IPS DF 19.7 (cell line): ENCODE measurements around the gene NRXN3.
"Not testable (repeated sequence)": the region's sequence is repeated elsewhere in the genome, so short reads cannot be mapped to it uniquely, and the experiment has no call there.

Experiments
- DNase-seq: peaks from one replicate; pipeline ENCODE4 v3.0.0-alpha.2; 2013; ENCODE audit warnings: low read depth, low spot score

NRXN3 gene

DNA sequence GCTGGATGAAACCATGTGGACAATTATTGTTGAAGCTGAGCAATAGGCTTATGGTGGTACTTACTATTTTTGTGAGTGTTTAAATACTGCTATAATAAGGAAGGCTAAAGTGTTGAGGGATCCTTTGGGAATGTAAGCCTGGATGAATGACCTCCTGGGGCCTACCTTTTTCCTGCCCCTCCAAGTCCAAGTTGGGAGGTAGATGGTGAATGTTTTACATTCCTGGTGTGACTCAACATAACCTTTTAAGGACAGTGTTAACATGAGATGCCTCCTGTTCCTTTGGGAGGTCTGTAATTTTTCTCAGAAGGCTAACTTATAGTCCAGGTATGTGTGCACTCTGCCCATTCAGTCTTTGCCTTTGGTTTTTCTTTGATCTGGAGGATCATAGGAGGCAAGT is 315.9 kb downstream of the NRXN3 start:
- peak; percentile 48 for DNase-seq

DNA sequence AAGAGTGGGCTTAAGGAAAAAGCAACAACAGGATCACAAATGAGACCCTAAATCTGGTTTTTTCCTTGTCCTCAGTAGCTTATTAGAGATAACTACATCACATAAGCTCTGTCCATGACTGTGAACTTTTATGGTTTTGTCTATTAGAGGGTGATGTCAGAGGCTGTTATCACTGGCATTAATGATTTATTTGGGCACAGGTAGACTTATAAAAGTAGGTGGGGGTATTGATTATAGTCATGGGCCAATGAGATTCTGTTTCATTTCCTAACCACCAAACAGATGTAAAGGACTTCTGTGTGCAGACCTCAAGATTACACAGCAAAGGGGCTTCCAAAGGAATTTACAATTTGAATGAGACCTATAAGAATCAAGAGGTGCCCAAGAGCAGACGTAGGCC is 316.4 kb downstream of the NRXN3 start:
- DNase-seq: no peak

DNA sequence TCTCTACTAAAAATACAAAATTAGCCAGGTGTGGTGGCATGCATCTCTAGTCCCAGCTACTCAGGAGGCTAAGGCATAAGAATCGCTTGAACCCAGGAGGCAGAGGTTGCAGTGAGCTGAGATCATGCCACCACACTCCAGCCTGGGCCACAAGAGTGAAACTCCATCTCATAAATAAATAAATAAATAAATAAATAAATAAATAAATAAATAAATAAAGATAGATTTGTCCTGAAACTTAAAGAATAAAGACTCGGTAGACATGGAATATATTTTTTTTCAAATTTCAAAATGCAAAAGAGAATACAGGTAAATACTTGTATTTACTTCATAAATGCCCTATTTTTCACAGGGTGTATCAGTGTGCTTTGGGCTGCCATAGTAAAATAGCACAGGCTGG is 317.4 kb downstream of the NRXN3 start:
- not testable (repeated sequence) for DNase-seq

DNA sequence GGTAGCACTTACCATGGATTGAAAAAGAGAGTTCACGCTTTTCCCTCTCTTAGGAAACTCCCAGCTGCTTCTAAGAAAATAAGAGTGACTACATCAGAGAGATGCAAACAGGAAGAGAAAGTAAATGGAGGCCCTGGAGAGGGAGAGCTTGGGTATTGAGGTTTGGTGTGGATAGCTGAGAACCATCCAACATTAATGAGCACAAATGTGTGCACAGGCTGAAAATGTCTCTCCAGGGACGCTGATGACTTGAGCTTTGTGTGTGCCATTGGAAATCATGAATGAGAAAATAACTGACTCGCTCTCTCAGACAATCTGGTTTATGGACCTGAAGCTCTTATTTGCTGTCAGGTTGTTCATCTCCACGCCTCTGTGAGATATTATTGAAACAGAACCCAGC is 318.8 kb downstream of the NRXN3 start:
- no peak for DNase-seq

DNA sequence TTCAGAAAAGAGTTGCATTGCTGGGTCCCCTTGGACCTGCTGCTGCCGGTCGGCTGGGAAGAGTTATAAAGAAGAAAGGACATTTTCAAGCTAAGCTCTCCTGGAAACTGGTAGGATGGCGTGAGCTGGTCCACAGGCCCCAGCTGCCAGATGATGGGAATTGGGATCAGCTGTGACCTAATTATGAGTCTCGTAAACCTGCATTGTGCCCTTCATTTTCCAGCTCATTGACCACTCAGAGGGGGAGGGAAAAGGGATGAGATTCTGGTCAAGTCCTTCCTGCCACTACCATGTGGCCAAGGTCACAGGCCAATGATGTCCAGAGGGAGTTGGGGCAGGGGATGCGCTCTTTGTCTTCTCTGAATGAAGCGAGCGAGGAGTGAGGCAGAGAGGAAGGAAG is 320.9 kb downstream of the NRXN3 start:
- no peak for DNase-seq

DNA sequence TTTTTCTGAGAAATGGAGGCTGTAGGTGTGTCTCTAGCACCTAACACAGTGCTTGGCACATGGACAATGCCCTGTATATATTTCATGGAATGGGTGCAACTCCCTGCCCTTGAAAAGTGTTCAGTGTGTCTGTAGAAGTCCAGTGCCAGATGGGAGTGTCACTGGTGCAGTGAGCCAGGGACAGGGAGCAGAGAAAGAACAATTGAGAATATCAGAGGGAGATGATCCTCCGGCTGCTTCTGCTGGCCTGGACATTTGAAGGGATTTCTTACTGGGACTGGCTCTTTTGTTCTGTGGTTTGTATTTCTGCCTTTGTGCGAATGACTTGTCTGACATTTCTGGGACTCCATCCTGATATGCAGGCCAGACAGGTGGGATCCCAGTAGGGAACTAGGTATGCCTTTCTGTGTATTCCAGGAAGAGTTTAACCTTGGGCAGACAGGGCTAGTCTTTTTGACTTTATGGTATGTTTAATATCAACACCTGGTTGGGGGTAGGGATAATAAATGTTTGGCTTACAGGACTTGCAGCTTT is 328.0 kb downstream of the NRXN3 start:
- DNase-seq: no peak

DNA sequence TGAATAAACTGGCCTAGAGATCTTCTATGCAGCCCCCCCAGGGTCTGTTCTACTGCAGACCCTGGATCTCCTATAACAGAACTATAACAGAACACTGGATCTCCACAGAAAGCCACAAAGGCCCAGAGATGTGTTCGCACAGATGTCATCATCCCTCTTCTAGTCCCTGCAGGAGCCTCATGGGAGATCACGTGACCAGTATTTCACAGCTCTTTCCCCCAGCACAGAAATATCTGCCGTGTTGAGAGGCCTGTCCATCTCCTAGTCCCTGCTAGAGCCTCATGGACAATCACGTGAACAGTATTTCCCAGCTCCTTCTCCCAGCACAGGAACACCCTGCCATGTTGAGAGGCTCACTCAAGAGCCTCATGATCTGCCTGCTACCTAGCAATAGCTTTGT is 331.7 kb downstream of the NRXN3 start:
- no peak for DNase-seq

DNA sequence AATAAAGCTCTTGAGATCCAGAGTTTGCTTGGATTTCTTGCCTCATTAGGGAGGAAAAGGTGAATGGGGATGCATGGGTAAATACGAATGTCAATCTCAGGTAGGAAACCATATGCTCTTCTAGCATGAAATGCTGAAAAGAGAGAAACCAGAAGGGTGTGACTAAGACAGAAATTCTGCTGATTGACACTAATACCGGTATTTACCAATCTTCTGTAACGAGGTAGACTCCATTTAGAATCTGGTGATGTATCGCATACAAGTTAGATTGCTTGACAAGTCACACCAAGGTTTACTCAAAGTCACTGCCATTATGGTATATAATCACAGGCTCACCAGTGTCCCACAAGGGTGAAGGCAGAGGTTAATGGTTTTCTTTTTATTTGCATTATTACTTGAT is 337.9 kb downstream of the NRXN3 start:
- no peak for DNase-seq

DNA sequence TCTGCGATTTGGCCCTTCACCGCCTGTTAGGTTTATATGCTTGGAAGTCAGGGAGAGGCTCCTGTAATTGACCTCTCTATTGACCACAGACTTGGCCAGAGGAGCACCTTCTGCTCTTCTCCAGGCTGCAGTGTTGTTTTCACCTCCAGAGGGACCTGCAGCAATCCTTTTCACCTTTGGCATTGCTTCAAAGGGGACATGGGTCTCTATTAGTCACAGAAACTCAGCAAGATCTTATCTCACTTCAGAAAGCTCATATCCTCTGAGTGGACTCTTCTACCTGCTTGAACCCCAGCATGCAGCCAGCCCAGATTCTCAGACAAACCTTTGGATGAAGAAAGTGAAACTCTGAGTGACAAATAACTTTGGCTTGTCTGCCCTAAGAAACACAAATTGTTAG is 339.3 kb downstream of the NRXN3 start:
- no peak for DNase-seq

DNA sequence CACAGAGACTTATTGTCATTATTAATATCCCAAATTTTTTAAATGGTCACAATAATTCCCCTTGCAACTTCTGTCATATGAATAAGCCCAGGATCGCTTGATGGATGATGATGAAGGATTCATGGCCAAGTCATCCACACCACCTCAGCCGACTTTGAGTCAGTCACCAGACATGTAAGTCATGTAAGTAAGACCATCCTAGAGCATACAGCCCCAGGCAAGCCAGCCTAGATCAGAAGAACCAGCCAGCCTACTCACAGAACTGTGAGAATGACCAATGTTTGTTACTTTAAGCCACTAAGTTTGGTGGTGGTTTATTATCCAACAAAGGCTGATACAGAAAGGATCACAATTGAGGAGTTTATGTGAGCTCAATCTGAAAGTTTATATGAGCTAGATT is 341.8 kb downstream of the NRXN3 start:
- DNase-seq: no peak

DNA sequence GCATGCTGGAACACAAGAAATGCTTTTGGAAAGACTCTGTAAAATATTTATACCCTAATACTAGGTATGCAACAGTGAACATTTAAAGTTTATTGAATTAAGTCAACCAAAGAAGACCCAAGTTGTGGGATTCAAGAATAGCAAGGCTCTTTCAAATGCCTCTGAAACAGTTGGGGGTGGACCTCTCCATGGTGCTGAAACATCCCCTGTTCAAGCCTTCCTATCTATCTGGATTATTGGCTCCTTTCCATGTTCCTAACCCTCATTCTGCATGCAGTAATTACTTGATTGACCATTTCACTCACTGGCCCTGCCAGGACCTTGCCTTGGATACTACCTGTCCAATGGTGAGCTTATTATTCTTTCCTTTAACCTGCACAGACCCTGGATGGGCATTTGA is 349.7 kb downstream of the NRXN3 start:
- peak; percentile 17 for DNase-seq

DNA sequence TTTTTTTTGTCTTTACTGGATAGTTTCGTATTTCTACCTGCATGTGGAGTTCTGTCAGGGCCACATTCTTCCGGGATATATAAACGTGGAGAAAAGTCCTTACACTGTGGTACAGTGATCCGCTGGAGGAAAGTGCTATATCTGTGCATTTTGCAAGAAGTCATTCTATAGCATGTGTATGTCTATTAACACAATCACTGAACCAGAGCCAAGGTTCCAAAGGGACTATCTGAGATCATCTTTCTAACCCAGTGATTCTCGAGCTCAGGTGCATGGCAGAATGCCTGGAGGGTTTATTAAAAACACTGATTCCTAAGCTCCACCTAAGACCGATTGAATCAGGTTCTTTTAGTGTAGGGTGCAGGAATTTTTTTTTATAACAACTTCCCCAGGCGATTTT is 354.0 kb downstream of the NRXN3 start:
- no peak for DNase-seq

DNA sequence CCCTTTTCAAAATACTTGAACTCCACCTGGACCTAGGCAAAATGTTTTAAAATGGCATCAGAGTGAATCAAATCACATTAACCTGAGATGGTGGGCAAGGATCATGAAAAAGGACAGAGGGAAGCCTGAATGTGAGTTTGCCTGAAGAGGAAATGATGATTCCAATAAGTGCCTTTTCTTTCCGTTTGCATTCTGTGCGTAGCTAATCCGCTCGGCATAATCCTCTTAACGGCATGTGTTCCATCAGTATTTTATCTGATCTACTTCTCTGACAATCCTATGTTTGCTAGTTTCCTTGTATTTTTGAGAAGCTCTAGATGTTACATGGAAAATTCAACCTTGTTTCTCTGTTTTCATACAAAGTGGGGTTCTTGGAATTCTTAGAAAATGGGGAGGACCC is 354.6 kb downstream of the NRXN3 start:
- DNase-seq: no peak

DNA sequence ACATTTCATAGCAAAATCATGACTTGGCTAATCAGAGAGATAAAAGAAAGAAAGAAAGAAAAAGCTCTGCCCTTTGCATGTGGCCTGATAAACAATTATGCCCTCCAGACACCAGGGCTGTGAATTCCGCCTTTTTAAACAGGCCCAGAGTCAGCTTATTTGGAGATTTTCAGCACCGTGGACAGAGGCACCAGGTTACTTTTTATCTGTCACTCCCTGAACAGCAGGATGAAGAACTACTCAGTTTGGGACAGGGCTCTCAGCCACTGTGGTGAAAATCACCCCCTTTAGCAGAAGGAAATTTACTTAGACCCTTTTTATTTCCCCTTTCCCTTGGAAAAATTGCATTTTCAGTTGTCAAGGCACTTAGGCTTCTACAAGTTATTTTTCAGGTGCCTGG is 359.9 kb downstream of the NRXN3 start:
- peak; percentile 23 for DNase-seq

DNA sequence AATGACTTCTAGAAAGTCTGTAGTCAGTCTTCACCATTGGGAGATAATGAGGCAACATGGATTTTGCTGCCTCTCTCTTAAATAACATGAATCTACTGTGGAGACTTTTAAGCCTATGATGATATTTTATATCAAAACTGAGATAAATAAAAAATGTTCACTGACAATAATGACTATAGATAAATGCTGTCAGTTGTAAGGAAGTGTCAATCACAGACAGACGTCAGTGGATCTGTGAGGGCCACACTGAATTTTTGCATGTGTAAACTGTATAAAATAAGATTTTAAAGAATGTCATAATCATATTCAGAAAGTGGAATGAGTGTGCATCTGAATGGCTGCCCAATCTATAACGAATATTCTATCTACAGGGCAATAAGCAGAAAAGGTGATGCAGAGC is 364.0 kb downstream of the NRXN3 start:
- DNase-seq: no peak

DNA sequence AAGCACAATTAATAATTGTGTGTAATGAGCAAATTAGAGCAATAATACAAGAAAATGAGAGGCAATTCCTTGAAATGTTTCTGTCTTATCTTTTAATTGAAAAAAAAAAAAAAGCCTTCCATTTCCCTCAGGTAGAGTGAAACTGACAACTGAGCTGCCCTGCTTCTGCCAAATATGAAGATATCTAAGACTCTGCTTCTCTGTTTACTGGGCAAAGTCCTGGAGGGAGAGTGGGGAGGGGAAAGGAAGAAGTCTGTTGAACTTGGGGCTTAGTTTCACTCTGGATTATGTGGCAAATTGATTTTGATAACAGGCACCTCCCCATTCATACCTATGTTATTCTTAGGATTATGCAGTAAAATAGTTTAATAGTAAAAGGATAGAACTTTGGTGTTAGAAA is 364.9 kb downstream of the NRXN3 start:
- no peak for DNase-seq

DNA sequence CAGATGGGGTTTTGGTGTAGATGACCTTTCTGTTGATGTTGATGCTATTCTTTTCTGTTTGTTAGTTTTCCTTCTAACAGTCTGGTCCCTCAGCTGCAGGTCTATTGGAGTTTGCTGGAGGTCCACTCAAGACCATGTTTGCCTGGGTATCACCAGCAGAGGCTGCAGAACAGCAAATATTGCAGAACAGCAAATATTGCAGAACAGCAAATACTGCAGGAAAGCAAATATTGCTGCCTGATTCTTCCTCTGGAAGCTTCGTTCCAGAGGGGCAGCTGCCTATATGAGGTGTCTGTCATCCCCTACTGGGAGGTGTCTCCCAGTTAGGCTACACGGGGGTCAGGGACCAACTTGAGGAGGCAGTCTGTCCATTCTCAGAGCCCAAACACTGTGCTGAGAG is 371.6 kb downstream of the NRXN3 start:
- DNase-seq: not testable (repeated sequence)

DNA sequence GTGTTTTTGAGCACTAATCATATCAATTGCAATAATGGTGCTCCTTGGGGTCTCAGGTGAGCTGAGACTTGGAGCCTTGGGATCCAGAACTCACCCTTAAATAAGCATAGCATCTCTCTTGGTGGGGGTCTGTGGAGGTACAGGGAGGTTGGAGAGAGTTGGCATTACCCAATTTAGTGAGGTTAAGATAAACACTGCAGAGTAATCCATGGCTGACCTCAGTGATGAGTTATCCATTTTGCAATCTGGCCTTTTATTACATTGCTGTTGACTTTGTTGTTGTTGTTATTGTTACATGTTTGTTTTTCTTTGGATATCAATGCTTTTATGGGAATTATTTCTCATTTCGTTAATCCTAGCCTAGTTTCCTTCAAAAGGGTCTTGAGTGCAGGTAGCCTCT is 373.3 kb downstream of the NRXN3 start:
- DNase-seq: no peak

DNA sequence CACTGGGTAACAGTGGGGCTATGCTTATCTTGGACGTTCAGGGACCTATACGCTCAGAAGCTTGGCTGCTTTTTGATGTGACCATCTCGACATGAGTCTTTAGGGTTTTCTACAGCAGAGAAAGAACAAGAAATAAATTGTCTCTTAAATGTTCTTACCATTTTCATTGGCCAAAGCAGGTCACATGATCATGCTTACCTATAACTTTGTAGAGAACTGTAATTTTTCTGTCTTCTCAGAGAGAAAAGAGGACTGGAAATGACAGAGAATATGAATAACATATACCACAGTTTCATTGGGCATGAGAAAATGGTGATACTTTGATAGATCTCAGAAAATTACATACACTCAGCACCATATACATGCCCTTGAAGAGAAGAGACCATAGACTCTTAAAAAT is 390.9 kb downstream of the NRXN3 start:
- DNase-seq: no peak

DNA sequence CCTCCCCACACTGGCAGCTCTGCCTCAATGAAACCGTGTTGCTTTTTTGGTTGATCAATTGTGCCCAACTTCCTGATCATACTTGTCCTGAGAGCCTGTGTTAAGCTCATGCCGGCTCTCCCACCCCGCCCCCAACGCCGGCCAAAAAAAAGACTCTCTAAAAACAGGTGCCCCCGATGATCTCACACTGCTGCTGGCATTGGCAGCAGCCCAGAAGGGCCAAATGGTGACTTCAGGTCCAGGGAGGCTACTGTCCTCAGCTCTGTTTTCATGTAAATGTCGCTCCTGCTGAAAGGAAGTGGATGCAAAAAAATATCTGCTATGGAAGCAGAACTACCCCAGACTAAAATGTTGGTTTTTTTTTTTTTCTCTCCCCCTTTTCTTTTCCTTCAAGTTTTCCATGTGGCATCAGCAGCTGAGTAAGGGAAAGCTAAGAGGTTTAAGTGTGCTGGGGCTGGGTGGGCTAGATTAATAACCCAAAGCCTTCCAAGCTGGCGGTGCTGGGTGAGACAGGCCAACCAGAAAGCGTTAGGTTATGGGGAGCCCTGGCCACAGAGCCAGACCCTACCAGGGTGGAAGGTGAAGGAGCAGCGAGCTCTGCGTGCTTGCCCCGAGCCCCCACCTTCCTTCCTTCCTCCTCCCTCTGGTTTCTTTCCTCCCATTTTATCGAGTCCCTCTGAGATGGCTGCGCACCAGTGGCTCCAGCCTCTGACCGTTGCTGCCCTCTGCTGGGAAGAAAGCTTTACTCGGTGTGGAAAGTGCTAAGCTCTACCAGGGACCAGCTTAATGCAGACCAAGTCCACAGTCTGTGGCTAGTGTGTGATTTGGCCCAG is 396.1 kb downstream of the NRXN3 start:
- peak; percentile 75 for DNase-seq

DNA sequence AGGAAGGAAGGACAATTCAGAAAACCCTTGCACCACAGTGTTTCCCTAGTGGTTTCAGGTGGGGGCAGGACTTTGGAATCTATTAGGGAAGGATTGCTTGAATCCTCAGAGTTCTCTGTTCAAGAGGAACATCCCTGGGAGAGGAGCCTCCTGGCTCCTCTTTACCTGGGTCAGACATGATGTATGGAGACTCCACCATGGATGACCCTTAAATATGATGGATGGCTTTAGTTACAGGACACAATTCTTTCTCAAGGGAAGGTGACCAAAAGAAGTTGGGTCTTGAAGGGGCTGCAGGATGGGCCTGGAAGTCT is 396.6 kb downstream of the NRXN3 start:
- DNase-seq: no peak

DNA sequence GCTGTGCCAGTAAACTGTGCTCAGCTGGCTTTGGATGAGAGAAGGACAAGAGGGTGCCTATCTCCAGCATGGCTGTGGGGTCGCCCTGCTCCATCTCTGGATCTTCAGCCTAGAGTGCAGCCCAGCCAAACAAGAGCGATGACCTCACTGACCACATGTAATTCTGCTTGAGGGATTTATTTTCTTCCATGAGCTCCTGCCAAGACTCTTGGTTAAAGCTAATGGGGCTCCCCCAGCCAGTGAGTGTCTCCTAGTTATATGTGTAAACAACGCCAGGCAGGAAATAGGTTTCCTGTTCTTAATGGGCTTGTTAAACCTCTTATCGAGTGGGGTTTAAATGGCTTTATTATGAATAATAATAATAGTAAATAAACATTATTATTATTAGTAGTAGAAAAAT is 397.2 kb downstream of the NRXN3 start:
- DNase-seq: no peak

DNA sequence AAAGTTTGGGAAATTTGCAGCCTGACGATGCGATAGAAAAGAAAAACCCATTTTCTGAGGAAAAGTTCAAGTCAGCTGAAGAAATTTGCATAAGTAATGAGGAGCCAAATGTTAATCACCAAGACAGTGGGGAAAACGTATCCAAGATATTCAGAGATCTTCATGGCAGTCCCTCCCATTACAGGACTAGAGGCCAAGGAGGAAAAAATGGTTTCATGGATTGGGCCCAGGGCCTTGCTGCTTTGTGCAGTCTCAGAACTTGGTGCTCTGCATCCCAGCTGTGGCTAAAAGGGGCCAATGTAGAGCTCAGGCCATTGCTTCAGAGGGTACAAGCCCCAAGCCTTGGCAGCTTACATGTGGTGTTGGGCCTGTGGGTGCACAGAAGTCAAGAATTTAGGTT is 403.6 kb downstream of the NRXN3 start:
- not testable (repeated sequence) for DNase-seq
